Glutamatergic neuron (in vitro differentiated cells): ENCODE measurements around the gene PRMT5. TPM values are rescaled to one million over a fixed set of nuclear protein-coding genes. Genes with fewer than 3 reads are reported as not detected.
"Not testable (repeated sequence)": the region's sequence is repeated elsewhere in the genome, so short reads cannot be mapped to it uniquely, and the experiment has no call there.

ENCODE experiments used
- DNase-seq: peaks from one replicate; pipeline ENCODE4 v3.0.0; 2022
- H3K27ac Mint-ChIP-seq: one replicate; pipeline ENCODE4 v1.8.0; 2020; ENCODE audit warnings: mild to moderate bottlenecking, mixed read lengths, inconsistent platforms; ENCODE audit not compliant: unreplicated experiment
- H3K27me3 Mint-ChIP-seq: one replicate; pipeline ENCODE4 v1.8.0; 2020; ENCODE audit warnings: mild to moderate bottlenecking, moderate library complexity, mixed read lengths, inconsistent platforms; ENCODE audit not compliant: unreplicated experiment
- H3K36me3 Mint-ChIP-seq: one replicate; pipeline ENCODE4 v1.8.0; 2020; ENCODE audit warnings: mild to moderate bottlenecking, mixed read lengths, inconsistent platforms; ENCODE audit not compliant: unreplicated experiment
- H3K4me1 Mint-ChIP-seq: one replicate; pipeline ENCODE4 v1.8.0; 2020; ENCODE audit warnings: mild to moderate bottlenecking, low read depth, mixed read lengths, inconsistent platforms; ENCODE audit not compliant: unreplicated experiment
- H3K4me3 Mint-ChIP-seq: one replicate; pipeline ENCODE4 v1.8.0; 2020; ENCODE audit warnings: mild to moderate bottlenecking, mixed read lengths, inconsistent platforms; ENCODE audit not compliant: unreplicated experiment
- H3K9me3 Mint-ChIP-seq: one replicate; pipeline ENCODE4 v1.8.0; 2020; ENCODE audit warnings: mild to moderate bottlenecking, moderate library complexity, mixed read lengths, inconsistent platforms; ENCODE audit not compliant: unreplicated experiment
- CTCF ChIP-seq: fragments of 200-600 bp; sonication (generic); IDR thresholded peaks from one replicate; pipeline ENCODE4 v1.5.0; 2021; ENCODE audit not compliant: partially characterized antibody, unreplicated experiment
- total RNA-seq: library from RNA; stranded (reverse); fragmentation: NEBNext Ultra II Directional; extraction: Animal tissue kit (Norgen Biotek cat#: 25700); gene quantifications from one replicate; pipeline ENCODE4 v1.2.1, GENCODE V29; 2021; ENCODE audit not compliant: unreplicated experiment

PRMT5 gene
- total RNA-seq, 1 donor from 2014 or later = 54.6 TPM

DNA sequence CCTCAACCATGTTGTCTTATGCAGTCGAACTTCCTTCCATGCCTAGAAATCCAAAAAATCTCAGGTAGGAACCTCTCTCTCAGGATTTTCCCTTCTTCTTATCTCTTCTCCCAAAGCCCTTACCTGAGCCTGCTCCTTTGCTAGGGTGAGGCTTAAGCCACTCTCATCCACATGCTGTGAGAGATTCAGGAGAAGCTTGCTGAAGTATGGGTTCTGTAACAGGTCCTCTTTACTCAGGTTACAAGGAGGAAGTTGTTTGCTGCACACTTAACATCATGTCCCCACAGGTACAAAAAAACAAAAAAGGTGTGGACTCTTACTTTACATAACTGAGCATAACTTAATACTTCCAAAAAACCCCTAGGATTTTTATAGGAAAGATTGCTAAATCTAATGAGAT, 23.2 kb upstream of the PRMT5 start:
- no peaks in the 10 kb centered on the region for H3K36me3 Mint-ChIP-seq
- TF ChIP-seq CTCF = no peak
- no peaks in the 10 kb centered on the region for H3K27me3 Mint-ChIP-seq
- peaks cover 3% of the 10 kb centered on the region for H3K9me3 Mint-ChIP-seq
- H3K4me3 Mint-ChIP-seq = no peak overlapping the region
- DNase-seq = no peak
- H3K4me1 Mint-ChIP-seq = no peaks in the 10 kb centered on the region
- no peak overlapping the region for H3K27ac Mint-ChIP-seq

- H3K9me3 Mint-ChIP-seq, H3K27ac Mint-ChIP-seq, DNase-seq, H3K27me3 Mint-ChIP-seq, H3K36me3 Mint-ChIP-seq, H3K4me1 Mint-ChIP-seq, H3K4me3 Mint-ChIP-seq: not testable (repeated sequence)
These were observed 22.6 kb upstream of the PRMT5 start for GRCh38 chr14:22951795-22952194.

DNA sequence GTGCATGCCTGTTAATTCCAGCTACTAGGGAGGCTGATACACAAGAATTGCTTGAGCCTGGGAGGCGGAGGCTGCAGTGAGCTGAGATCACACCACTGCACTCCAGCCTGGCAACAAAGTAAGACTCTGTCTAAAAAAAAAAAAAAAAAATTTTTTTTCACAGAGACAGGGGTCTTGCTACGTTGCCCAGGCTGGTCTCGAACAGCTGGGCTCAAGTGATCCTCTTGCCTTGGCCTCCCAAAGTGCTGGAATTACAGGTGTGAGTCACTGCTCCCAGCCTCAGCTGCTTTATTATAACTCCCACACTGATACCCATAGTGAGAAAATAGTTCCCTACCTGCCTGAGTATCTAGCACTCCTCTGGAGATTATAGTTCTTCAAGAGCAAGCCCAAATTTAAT, 16.5 kb upstream of the PRMT5 start:
- Mint-ChIP-seq H3K4me1 (no peaks in the 10 kb centered on the region), H3K9me3 (no peaks in the 10 kb centered on the region), H3K27me3 (no peaks in the 10 kb centered on the region), H3K27ac (no peak overlapping the region), H3K36me3 (no peaks in the 10 kb centered on the region), H3K4me3 (no peak overlapping the region)
- no peak for DNase-seq
- no peak for TF ChIP-seq CTCF

DNA sequence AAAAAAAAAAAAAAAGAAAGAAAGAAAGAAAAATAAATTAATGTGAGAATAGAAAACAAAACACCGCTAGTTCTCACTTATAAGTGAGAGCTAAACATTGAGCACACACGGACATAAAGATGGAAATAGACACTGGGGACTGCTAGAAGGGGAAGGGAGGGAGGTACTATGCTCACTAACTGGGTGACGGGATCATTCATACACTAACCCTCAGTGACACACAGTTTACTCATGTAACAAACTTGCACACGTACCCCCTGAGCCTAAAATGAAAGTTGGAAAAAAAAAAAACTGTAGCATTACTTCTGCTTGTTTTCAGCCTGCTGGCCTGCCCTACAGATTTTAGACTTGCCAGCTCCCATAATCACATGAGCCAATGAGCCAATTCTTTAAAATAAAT, 10.5 kb upstream of the PRMT5 start:
- H3K27ac Mint-ChIP-seq = no peak overlapping the region
- DNase-seq = no peak
- no peak overlapping the region for H3K4me3 Mint-ChIP-seq
- H3K9me3 Mint-ChIP-seq = no peaks in the 10 kb centered on the region
- no peak for TF ChIP-seq CTCF
- H3K4me1 Mint-ChIP-seq = no peaks in the 10 kb centered on the region
- no peaks in the 10 kb centered on the region for H3K27me3 Mint-ChIP-seq
- no peaks in the 10 kb centered on the region for H3K36me3 Mint-ChIP-seq

DNA sequence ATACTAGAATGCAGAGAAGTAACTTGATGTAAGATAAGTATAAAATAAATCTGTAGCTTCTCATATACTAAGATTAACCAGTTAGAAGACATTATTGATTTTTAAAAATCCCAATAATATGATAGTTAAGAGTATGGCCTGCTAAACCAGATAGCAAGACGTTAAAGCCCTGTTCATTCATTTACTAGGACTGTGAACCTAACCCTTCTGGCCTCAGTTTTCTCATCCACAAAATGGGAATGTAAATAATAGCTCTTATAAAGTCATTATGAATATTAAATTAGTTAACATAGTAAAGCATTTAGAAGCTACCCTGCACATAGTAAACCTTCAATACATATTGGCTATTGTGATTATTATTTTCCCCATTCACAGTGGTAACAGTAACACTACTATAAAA, 6.0 kb upstream of the PRMT5 start:
- Mint-ChIP-seq H3K4me1 (no peaks in the 10 kb centered on the region), H3K9me3 (no peaks in the 10 kb centered on the region), H3K36me3 (no peaks in the 10 kb centered on the region), H3K4me3 (no peak overlapping the region), H3K27me3 (peaks cover 3% of the 10 kb centered on the region), H3K27ac (no peak overlapping the region)
- DNase-seq = no peak
- no peak for TF ChIP-seq CTCF

- Mint-ChIP-seq H3K9me3 (no peaks in the 10 kb centered on the region), H3K27me3 (peaks cover 3% of the 10 kb centered on the region), H3K36me3 (no peaks in the 10 kb centered on the region), H3K4me3 (no peak overlapping the region), H3K4me1 (peaks cover 4% of the 10 kb centered on the region), H3K27ac (no peak overlapping the region)
- DNase-seq = no peak
- no peak for TF ChIP-seq CTCF
These were observed 3.0 kb upstream of the PRMT5 start for GRCh38 chr14:22932146-22932545.
